IPS-18c (cell line): ENCODE measurements around the gene TARBP1.
"Not testable (repeated sequence)": the region's sequence is repeated elsewhere in the genome, so short reads cannot be mapped to it uniquely, and the experiment has no call there.

Source experiments
- H3K4me3 ChIP-seq: 2 replicates; pipeline ENCODE4 v1.7.0; 2013; ENCODE audit warnings: low read depth, mild to moderate bottlenecking, low read length, moderate library complexity; ENCODE audit not compliant: insufficient read depth
- H3K9me3 ChIP-seq: one replicate; pipeline ENCODE4 v1.6.1; 2013; ENCODE audit warnings: mild to moderate bottlenecking, low read length, moderate library complexity; ENCODE audit not compliant: control insufficient read depth, insufficient read depth

TARBP1 gene, protein sequence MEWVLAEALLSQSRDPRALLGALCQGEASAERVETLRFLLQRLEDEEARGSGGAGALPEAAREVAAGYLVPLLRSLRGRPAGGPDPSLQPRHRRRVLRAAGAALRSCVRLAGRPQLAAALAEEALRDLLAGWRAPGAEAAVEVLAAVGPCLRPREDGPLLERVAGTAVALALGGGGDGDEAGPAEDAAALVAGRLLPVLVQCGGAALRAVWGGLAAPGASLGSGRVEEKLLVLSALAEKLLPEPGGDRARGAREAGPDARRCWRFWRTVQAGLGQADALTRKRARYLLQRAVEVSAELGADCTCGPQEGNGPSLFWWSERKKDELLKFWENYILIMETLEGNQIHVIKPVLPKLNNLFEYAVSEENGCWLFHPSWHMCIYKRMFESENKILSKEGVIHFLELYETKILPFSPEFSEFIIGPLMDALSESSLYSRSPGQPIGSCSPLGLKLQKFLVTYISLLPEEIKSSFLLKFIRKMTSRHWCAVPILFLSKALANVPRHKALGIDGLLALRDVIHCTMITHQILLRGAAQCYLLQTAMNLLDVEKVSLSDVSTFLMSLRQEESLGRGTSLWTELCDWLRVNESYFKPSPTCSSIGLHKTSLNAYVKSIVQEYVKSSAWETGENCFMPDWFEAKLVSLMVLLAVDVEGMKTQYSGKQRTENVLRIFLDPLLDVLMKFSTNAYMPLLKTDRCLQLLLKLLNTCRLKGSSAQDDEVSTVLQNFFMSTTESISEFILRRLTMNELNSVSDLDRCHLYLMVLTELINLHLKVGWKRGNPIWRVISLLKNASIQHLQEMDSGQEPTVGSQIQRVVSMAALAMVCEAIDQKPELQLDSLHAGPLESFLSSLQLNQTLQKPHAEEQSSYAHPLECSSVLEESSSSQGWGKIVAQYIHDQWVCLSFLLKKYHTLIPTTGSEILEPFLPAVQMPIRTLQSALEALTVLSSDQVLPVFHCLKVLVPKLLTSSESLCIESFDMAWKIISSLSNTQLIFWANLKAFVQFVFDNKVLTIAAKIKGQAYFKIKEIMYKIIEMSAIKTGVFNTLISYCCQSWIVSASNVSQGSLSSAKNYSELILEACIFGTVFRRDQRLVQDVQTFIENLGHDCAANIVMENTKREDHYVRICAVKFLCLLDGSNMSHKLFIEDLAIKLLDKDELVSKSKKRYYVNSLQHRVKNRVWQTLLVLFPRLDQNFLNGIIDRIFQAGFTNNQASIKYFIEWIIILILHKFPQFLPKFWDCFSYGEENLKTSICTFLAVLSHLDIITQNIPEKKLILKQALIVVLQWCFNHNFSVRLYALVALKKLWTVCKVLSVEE (N-terminal part only)

DNA sequence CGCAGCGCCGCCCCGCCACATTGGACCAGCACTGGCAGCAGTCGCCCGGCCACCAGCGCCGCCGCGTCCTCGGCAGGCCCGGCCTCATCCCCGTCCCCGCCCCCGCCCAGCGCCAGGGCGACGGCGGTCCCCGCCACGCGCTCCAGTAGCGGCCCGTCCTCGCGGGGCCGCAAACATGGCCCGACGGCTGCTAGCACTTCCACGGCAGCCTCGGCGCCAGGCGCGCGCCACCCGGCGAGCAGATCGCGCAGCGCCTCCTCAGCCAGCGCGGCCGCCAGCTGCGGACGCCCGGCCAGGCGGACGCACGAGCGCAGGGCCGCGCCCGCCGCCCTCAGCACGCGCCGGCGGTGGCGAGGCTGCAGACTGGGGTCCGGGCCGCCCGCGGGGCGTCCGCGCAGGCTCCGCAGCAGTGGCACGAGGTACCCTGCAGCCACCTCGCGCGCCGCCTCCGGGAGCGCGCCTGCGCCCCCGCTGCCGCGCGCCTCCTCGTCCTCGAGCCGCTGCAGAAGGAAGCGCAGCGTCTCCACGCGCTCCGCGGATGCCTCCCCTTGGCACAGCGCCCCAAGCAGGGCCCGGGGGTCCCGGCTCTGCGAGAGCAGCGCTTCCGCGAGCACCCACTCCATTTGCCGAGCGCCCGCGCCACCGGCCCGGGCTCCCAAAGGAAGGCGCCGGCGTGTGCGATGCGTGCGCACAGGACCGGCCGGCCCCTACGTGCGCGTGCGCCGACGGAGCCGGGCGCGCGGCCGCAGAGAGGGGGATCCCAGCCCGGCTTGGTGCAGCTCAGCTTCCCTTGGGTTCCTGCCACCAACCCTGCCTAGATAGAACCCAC is at the start of gene TARBP1:
TARBP1 (minus strand) TSS at position 699 of the 829 bp plus-strand sequence; CDS start at position 623, 76 bp downstream.
- H3K9me3 ChIP-seq = no peaks in the 10 kb centered on the region
- peak within 1 kb of the TSS; percentile 80 for H3K4me3 ChIP-seq

DNA sequence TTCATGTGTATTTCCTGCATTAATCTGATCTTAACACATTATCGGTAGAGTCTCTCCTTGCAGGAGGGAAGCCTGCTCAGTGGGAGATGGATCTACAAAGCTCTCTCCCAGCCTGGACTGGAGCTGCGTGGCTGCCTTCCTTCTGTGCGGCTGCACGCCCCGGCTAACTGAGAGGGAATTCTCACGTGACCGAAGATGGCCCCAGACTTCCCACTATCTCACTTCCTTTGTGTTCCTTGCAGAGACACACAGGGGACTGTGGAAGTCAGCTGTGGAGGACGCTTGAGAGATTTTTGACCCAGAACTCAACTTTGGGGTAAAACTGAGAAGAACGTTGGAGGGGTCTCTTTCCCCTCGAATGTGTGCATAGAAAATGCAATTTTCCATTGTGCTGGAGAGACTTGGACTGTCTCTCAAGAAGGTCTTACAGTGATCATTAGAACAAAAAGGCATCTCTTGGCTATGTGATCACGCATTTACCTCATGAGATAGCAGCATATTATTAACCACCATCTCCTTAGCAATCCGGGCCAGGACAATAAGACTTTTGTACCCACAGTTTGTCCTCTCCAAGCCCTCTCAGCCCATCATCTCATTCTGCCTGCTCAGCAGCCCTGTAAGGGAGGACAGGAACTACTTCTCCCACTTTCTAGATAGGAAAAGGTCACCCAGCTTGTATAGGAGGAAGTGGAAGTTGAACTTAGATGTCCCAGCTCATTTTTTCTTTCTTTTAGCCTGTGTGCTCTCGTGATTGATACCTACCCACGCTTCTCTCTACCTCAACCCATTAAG is 49.3 kb upstream of the TARBP1 start:
- H3K4me3 ChIP-seq = no peak overlapping the region
- H3K9me3 ChIP-seq = no peaks in the 10 kb centered on the region

DNA sequence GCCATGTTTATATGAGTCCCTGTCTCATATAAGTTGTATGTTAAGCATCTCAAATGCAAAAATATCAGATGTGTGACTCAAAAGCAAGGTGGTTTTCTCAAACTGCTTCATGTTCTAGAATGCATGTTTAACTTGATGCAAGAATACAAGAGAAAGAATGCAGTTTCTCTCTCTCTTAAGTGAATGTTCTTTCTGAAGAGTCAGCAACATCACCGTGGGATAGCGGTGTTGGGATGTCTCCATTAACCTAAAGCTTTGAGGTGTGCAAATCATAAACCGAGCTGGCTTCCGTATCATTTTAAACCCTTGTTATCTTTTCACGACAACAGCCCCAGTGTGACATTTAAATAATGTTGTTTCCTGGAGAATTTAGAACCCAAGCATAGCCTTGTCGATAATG is 48.4 kb upstream of the TARBP1 start:
- no peak overlapping the region for H3K4me3 ChIP-seq
- H3K9me3 ChIP-seq = no peaks in the 10 kb centered on the region

DNA sequence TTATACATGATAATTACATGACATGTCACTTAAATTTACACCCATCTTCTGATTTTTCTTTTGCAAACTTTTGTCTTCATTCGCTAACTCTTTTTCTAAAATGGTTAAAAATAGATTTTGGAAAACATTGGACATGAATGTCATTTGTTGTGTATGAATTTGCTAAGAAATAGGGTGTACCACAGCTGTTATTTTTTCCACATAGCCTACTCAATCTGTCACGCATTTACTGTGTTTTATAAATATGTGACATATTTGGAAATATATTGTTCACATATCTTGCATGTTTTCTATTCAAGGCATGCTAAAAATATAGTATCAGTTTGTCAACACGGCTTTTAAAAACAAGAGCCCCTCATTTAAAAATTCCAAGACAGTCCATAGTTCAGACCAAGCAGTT is 47.9 kb upstream of the TARBP1 start:
- Histone ChIP-seq H3K4me3 (no peak overlapping the region), H3K9me3 (no peaks in the 10 kb centered on the region)

DNA sequence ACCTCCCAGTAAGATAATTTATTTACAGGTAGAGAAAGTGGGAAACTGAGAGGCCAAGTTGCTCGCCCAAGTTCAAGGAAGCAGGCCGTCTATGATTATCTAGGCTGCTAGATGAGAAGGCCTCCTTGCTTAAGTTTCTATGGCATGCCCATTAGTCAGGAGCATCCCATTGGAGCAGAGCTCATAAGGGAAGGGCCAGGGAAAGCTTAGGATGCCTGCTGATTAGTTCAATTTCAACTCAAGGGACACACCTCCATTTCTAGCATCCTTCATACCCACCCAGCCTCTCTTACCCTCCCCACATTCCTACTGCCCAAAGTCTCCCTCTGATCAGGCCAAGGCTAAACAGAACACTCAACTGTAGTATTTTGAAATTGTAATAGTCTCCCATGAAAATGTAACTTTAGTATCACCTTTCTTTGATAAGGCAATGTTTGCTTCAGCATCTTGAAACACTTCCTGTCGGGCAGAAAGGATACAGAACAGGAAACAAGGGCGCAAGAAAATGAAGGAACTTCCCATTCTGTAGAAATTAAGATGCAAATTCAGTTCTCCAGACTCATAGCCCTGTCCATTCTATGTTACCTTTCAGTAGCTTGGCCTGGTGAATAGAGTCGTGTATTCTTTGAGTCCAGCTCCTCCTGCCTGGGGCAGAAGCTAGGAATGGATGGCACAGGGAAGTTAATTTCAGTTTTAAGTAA is 46.3 kb upstream of the TARBP1 start:
- H3K4me3 ChIP-seq = no peak overlapping the region

DNA sequence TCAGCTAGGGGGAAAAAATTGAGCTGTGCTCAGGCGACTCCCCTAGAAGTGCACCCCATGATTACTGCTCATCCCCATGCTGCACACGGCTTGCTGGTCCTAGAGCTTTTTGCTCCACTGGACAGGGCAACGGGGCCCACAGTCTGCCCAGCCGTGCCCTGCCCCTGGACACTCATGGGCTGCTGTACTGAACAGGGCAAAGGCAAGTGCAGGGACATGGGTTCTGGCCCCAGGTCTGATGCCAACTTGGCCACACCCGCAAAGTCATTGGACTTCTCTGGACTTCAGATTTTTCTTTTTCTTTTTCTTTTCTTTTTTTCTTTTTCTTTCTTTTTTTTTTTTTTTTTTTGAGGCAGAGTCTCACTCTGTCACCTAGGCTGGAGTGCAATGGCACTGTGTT is 42.9 kb upstream of the TARBP1 start:
- H3K9me3 ChIP-seq = no peaks in the 10 kb centered on the region
- no peak overlapping the region for H3K4me3 ChIP-seq

More for the DNA sequence above, 46.3 kb upstream of the TARBP1 start:
- no peaks in the 10 kb centered on the region for H3K9me3 ChIP-seq

DNA sequence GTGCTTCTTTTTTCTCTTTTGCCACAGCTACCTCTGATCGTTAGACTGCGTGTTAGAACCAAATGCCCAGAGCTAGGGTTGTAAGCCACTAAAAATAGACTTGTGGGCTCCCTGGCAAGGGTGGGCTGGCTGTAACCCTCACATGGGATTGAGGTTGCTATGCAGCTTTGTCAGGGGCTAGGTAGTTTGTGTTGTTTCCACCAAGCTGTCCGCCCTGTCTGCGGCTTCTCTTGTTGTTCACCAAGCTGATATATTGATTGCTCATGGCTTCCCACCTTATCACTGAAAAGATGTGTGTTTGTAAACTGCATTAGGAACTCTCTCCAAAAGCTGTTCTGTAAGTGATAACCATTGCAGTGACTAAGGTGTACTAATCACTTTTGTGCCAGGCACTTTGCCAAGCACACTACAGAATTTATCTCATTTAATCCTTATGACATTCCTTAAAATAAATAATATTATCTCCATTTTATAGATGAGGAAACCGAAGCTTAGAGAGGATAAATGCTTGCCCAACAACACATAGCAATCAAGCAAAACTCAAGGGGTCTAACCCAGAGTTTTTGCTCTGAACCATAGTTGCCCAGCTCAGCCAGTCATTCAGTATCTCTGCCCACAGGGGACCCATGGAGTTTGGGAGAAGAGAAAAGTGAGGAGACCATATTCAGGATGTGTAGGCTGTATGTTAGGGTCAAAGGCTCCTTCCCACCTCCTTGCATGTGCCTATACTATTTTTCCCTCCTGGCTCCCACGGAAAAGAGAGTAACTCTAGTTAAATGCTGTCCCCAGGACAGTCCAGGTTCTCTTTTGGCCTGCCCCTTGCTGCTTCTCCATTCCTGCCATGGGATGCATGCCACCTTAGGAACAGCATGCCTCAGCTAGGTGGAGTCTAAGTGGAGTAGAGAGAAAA is 42.2 kb upstream of the TARBP1 start:
- Histone ChIP-seq H3K4me3 (no peak overlapping the region), H3K9me3 (no peaks in the 10 kb centered on the region)

DNA sequence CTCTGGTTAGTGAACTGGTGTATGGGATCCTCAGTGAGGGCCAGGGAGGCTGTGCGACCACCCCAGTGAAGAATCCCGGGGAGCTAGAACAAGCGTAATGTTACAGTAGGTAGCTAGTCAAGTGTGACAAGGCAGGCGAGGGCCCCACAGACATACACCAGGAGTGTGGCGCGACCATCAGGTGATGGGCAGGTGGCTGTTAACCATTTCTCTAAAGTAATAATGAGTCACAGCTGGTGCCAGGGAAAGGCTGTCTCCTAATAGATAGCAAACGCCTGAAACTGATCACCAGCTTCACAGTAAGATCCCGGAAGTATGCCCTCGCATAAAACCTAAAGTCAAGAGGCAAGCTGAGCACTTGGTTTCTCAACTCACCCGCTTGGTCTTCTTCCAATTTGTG is 40.5 kb upstream of the TARBP1 start:
- Histone ChIP-seq H3K9me3 (no peaks in the 10 kb centered on the region), H3K4me3 (no peak overlapping the region)

DNA sequence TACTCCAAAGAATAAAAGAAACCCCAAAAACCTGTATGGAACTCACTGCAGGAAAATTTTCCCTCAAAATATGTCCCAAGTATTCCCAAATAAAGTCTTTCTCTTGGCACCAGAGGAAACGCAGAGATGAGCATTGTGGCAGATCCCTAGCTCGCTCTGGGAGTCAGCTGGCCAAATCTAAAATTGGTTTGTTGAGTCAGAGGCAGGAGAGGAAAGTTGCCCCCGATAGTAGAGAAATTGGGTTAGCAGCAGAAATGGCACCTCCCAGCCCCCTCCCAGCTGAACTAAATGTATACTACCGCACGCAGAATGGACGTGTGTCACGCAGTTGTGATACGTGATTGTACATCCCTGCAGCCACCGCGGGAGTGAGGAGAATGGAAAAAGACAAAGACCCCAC is 39.9 kb upstream of the TARBP1 start:
- Histone ChIP-seq H3K9me3 (no peaks in the 10 kb centered on the region), H3K4me3 (no peak overlapping the region)

DNA sequence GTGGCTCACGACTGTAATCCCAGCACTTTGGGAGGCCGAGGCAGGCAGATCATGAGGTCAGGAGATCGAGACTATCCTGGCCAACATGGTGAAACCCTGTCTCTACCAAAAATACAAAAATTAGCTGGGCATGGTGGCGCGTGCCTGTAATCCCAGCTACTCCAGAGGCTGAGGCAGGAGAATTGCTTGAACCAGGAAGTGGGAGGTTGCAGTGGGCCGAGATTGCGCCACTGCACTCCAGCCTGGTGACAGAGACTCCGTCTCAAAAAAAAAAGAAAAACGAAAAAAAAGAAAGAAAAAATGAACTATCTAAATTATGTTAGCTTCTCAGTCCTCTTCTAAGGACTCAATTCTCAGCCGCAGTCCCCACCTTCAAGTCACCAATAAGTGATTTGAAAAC is 39.1 kb upstream of the TARBP1 start:
- H3K9me3 ChIP-seq, H3K4me3 ChIP-seq: not testable (repeated sequence)

DNA sequence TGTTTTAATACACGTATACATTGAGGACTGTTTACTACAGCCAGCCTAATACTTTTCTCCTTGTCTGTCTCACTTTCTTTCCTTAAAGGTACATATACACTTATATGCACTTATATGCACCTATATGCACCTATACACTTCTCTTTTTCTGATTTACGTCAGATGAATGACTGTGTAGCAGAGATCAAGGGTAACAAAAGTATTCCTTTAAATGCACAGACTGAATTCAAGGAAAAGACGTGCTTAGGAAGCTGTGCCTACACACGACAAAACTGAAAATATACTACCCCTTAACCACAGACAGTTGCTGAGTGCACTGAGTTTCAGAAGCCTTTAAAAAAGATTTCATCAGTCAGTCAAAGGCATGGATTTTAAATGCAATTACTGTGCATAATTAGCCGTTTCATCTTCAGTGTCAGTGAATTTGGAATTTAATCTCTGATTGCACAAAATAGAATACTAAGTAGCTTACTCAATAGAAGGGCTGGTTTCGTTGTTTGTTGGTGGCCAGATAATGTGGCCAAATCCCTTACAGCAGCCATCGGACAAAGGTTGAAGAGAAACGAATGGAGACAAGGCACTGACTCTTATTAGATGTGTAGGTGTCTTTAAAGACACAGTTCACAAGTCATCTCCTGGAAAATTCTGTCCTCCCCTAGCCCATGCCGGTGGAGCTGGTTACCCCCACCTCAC is 38.3 kb upstream of the TARBP1 start:
- no peaks in the 10 kb centered on the region for H3K9me3 ChIP-seq
- no peak overlapping the region for H3K4me3 ChIP-seq

DNA sequence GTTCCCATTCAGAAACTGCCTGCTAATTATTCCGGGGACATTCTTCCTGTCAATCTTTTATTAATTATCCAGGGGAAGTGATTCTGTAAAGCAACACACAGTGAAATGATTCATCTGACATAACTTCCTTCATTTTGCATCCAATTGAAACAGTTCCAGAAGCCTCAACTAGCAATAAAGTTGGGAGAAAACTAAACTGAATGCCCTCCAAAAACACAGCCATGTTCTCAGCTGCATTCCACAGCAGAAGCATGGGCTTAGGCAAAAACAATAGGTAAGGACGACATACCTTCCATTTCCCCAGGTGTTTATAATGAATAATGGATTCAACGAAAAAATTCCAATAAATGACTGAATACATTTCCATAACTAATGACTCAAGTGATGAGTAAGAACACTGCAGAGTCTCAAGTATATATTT is 36.9 kb upstream of the TARBP1 start:
- Histone ChIP-seq H3K9me3 (no peaks in the 10 kb centered on the region), H3K4me3 (no peak overlapping the region)

DNA sequence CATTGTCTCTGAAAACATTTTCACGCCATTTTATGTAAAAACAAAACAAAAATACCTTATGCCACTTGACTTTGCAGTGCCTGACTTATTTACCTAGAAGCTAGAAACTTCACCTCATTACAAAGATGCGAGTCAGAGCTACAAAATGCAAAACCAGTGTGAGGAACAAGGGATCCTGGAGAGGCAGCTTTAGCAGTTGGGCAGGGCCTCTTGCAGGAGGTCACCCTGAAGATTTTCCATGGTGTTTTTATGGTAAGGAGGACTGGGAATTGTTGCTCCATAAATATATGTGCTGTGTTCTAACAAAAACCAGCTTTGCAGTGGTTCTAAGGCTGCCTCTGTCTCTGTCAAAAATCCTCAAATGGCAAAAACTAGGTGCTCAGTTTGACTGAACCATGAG is 36.4 kb upstream of the TARBP1 start:
- Histone ChIP-seq H3K9me3 (no peaks in the 10 kb centered on the region), H3K4me3 (no peak overlapping the region)

DNA sequence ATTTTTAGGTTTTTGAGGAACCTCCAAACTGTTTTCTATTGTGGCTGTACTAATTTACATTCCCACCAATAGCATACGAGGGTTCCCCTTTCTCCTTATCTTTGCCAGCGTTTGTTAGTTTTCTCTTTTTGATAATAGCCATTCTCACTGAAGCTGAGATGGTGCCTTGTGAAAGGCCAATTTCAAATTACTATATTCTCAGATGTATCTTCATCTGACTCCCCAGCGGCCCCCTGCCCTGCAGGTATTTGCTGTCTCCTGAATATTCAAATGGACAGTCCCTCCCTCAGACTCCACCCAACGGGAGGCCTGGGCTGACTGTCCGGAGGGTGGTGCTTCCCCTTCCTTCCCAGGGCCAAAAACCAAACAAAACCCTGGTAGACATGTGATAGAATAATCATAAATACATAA is 33.5 kb upstream of the TARBP1 start:
- Histone ChIP-seq H3K9me3 (no peaks in the 10 kb centered on the region), H3K4me3 (no peak overlapping the region)
